Body of pancreas (tissue), 4 donors: ENCODE results near the gene DNAJB5.

Source experiments
- POLR2A ChIP-seq, 3 donors: fragments of 450-650 bp; IDR thresholded peaks; one replicate each; pipeline ENCODE4 v1.6.1; 2016; ENCODE audit warnings: antibody characterized with exemption in 3 of 3, mild to moderate bottlenecking in 2 of 3
- TF ChIP-seq, protein P1 (sequence below), 7 experiments: fragments of 450-650 bp in 4 of 7; fragments of 200-600 bp in 3 of 7; sonication (generic) in 3 of 7; IDR thresholded peaks; one replicate each; pipeline ENCODE4 v1.5.1; 2016 to 2019; ENCODE audit warnings: antibody characterized with exemption in 7 of 7

DNA sequence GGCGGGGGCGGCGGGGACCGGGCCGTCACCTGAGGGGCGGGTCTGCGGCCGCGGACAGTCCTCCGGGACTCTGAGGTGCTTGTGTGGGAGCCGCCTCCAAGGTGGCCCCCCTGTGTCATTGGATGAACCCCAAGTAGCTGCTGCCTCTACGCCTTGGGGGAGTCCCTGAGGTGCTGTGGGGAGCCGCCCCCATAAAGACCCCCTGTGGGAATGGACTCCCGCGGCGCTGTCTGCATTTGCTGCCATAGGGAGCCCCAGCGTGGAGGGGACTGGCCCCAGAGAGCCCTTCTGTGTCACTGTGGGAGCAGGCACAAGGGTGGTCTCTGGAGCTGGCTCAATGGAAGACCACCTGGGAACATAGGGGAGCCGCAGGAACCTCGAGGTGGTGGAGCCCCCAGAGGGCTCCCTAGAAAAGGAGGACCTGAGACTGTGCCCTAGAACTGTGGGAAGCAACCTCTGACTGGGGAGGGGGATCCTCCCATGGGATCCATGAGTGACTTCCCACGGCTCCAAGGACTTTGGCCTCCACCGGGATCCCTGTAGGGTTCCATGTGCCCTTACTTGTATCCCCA lies 31.0 kb upstream of the DNAJB5 start:
- TF ChIP-seq, protein P1, sequence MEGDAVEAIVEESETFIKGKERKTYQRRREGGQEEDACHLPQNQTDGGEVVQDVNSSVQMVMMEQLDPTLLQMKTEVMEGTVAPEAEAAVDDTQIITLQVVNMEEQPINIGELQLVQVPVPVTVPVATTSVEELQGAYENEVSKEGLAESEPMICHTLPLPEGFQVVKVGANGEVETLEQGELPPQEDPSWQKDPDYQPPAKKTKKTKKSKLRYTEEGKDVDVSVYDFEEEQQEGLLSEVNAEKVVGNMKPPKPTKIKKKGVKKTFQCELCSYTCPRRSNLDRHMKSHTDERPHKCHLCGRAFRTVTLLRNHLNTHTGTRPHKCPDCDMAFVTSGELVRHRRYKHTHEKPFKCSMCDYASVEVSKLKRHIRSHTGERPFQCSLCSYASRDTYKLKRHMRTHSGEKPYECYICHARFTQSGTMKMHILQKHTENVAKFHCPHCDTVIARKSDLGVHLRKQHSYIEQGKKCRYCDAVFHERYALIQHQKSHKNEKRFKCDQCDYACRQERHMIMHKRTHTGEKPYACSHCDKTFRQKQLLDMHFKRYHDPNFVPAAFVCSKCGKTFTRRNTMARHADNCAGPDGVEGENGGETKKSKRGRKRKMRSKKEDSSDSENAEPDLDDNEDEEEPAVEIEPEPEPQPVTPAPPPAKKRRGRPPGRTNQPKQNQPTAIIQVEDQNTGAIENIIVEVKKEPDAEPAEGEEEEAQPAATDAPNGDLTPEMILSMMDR (IDR thresholded peaks at IDR 0.05) = no peak
- TF ChIP-seq POLR2A (IDR thresholded peaks at IDR 0.05) = no peak
